OCI-LY7 (cell line): ENCODE results near the gene PSENEN. TPM values are rescaled to one million over a fixed set of nuclear protein-coding genes. Genes with fewer than 3 reads are reported as not detected.

Source experiments
- BruUV-seq: library from RNA; stranded (reverse); fragments of 400-500 nt; replicated peaks from 2 replicates; lab custom pipeline; 2021; lab: Mats Ljungman, UMichigan
- CTCF ChIA-PET: fragments of 300-600 bp; sonication (Branson Sonifier 250); formaldehyde crosslinking; loops from one replicate; lab custom pipeline; 2022; ENCODE audit warnings: antibody characterized with exemption; ENCODE audit not compliant: unreplicated experiment; lab: Charles Lee
- POLR2A ChIA-PET: fragments of 300-600 bp; sonication (Branson Sonifier 250); formaldehyde crosslinking; loops from one replicate; lab custom pipeline; 2022; ENCODE audit warnings: antibody characterized with exemption; lab: Charles Lee
- DNase-seq: peaks from one replicate; pipeline ENCODE4 v3.0.0-alpha.2; 2015; ENCODE audit warnings: low spot score
- H2AFZ ChIP-seq: fragments of 200-600 bp; sonication (generic), shearing (Covaris generic); 2 replicates; pipeline ENCODE4 v1.6.1; 2014; ENCODE audit warnings: mild to moderate bottlenecking, antibody characterized with exemption, low read length, moderate library complexity
- H3K27ac ChIP-seq: fragments of 200-600 bp; sonication (generic); 2 replicates; pipeline ENCODE4 v1.5.1; 2014; ENCODE audit warnings: mixed run types, low read depth, mild to moderate bottlenecking, moderate library complexity, low read length, inconsistent platforms; ENCODE audit not compliant: poor library complexity, severe bottlenecking
- H3K36me3 ChIP-seq: fragments of 200-600 bp; sonication (generic); 2 replicates; pipeline ENCODE4 v1.6.1; 2014; ENCODE audit warnings: mild to moderate bottlenecking, antibody characterized with exemption, low read length, moderate library complexity, mixed read lengths; ENCODE audit not compliant: insufficient read depth
- H3K4me1 ChIP-seq: fragments of 200-600 bp; sonication (generic); 2 replicates; pipeline ENCODE4 v1.5.1; 2014; ENCODE audit warnings: mild to moderate bottlenecking, low read length; ENCODE audit not compliant: insufficient read depth, poor library complexity, severe bottlenecking
- H3K4me2 ChIP-seq: fragments of 200-600 bp; sonication (generic); 2 replicates; pipeline ENCODE4 v1.6.1; 2014; ENCODE audit warnings: mild to moderate bottlenecking, low read length
- H3K4me3 ChIP-seq: fragments of 200-600 bp; sonication (generic); 2 replicates; pipeline ENCODE4 v1.5.1; 2014; ENCODE audit warnings: mild to moderate bottlenecking, low read depth, low read length; ENCODE audit not compliant: poor library complexity, severe bottlenecking
- H3K79me2 ChIP-seq: fragments of 200-600 bp; sonication (generic); 2 replicates; pipeline ENCODE4 v1.6.1; 2016; ENCODE audit warnings: low read depth, mild to moderate bottlenecking, low read length, moderate library complexity, mixed read lengths; ENCODE audit not compliant: insufficient read depth
- H3K9me2 ChIP-seq: fragments of 200-600 bp; sonication (generic); 2 replicates; pipeline ENCODE4 v1.6.1; 2016; ENCODE audit warnings: mild to moderate bottlenecking, low read length, mixed read lengths; ENCODE audit not compliant: insufficient read depth
- H3K9me3 ChIP-seq: fragments of 200-600 bp; sonication (generic); 2 replicates; pipeline ENCODE4 v1.6.1; 2014; ENCODE audit warnings: mild to moderate bottlenecking, mixed run types, low read length, mixed read lengths
- H4K20me1 ChIP-seq: fragments of 200-600 bp; sonication (generic); 2 replicates; pipeline ENCODE4 v1.6.1; 2014; ENCODE audit warnings: mild to moderate bottlenecking, antibody characterized with exemption, low read length, moderate library complexity, mixed read lengths; ENCODE audit not compliant: insufficient read depth
- EZH2phosphoT487 ChIP-seq: fragments of 200-600 bp; sonication (generic); IDR thresholded peaks from 2 replicates; pipeline ENCODE4 v1.6.1; 2018; ENCODE audit warnings: low read depth, borderline replicate concordance, mild to moderate bottlenecking, mixed run types, antibody characterized with exemption, low read length, moderate library complexity, mixed read lengths
- intact Hi-C: fragments of 100-400 bp; cut with micrococcal nuclease; formaldehyde crosslinking; loops from one replicate; pipeline ENCODE4 v1.10.0; 2022; ENCODE audit not compliant: unreplicated experiment
- total RNA-seq, 2 experiments: library from RNA; depleted of rRNA in 1 of 2; stranded (reverse); fragments of >200 nt in 1 of 2; shearing (Covaris generic) in 1 of 2; gene quantifications; 2 replicates each; pipeline ENCODE4 v1.2.3, GENCODE V29; 2014 to 2022
- TF ChIP-seq, protein P1 (sequence below): fragments of 200-600 bp; sonication (generic); conservative IDR thresholded peaks from 2 replicates; pipeline ENCODE4 v1.5.1; 2014; ENCODE audit warnings: mild to moderate bottlenecking, antibody characterized with exemption, low read length, moderate library complexity, mixed read lengths

PSENEN gene
- total RNA-seq, 2 experiments from 2014 or later: 25.7 to 51.0 TPM

DNA sequence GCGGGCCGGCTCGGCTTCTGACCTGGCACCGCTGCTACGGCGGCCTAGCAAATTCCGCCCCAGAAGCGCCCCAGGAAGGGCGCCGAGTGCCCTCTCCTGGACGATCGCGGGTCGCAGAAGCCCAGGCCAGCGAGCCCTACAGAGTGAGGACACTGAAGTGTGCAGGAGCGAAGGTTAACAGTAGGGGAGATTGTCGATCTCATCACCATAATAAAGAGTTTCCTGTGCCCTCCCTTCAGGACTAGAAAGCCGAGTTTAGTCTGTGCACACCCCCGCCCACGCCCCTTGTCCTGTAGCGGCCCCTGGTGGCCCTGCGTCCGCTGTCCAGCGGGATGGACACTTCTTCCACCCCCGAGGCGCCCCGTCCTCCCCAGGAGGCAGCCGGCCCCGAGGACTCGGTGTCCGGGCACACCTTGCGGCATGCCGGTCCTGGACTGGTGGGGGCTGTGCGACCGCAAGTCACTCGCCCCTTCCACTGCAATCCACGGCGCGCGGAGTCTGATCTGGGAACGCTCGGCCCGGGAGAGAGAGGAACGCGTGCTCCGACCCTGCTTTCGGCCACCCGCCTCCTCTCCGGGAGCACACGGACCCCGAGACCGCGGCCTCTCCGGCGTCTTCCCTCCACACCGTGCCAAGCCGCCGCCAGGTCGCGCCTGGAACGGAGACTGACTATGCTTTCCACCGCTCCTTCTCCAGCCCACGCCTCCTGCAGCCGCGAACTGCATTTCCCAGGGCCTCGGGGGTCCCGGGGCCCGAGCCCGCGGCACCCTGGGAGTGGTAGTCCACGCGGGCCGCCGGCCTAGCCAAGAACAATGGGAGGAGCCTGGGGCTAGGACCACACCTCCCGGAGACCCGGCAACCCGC, 28.4 kb upstream of the PSENEN start:
- Histone ChIP-seq H3K4me2 (peak overlapping the region; percentile 75), H3K4me3 (peak overlapping the region; percentile 77), H2AFZ (peak overlapping the region; percentile 27), H3K79me2 (peaks cover 18% of the 10 kb centered on the region), H3K4me1 (peaks cover 52% of the 10 kb centered on the region), H3K9me2 (no peaks in the 10 kb centered on the region), H3K36me3 (peaks cover 24% of the 10 kb centered on the region), H3K9me3 (no peaks in the 10 kb centered on the region), H4K20me1 (peaks cover 6% of the 10 kb centered on the region), H3K27ac (peak overlapping the region; percentile 58)
- intact Hi-C loops: loop anchor here (1.0 to 5.0 kb wide), 6 partner anchors 23 to 214 kb away; partner anchors contain the start of genes HSPB6 and PROSER3
- POLR2A ChIA-PET: no interaction called here
- TF ChIP-seq, protein P1, sequence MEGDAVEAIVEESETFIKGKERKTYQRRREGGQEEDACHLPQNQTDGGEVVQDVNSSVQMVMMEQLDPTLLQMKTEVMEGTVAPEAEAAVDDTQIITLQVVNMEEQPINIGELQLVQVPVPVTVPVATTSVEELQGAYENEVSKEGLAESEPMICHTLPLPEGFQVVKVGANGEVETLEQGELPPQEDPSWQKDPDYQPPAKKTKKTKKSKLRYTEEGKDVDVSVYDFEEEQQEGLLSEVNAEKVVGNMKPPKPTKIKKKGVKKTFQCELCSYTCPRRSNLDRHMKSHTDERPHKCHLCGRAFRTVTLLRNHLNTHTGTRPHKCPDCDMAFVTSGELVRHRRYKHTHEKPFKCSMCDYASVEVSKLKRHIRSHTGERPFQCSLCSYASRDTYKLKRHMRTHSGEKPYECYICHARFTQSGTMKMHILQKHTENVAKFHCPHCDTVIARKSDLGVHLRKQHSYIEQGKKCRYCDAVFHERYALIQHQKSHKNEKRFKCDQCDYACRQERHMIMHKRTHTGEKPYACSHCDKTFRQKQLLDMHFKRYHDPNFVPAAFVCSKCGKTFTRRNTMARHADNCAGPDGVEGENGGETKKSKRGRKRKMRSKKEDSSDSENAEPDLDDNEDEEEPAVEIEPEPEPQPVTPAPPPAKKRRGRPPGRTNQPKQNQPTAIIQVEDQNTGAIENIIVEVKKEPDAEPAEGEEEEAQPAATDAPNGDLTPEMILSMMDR: peak; percentile 83
- no peak for TF ChIP-seq EZH2phosphoT487
- CTCF ChIA-PET: no interaction called here
- no TSS peak for BruUV-seq
- DNase-seq: peak; percentile 99

DNA sequence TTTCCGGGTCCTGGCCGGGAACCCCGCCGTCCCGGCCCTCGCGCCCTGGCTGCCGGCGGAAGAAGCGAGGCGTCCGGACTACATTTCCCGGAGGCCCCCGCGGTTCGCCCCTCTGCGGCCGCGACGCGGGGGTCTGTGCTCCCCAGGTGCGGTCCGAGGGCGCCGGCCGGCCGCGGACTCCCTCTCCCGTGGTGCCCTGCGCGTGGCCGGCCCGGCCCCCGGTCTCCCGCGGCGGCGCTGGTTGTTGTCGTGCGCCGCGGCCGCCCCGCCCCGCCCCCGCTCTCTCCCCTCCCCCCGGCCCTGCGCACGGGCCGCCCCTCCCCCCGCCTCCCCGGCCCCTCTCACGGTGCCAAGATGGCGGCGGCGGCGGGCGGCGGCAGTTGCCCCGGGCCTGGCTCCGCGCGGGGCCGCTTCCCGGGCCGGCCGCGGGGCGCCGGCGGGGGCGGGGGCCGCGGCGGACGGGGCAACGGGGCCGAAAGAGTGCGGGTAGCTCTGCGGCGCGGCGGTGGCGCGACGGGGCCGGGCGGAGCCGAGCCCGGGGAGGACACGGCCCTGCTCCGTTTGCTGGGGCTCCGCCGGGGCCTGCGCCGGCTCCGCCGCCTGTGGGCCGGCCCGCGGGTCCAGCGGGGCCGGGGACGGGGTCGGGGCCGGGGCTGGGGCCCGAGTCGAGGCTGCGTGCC, 27.6 kb upstream of the PSENEN start, which contains the start of gene KMT2B:
Gene KMT2B (plus strand): TSS at position 339 of the 680 bp plus-strand sequence. CDS start 16 bp downstream, at position 355.
- no peak for DNase-seq
- TF ChIP-seq, protein P1: no peak
- TF ChIP-seq EZH2phosphoT487: no peak
- no peaks in the 10 kb centered on the region for H3K9me2 ChIP-seq

More for the DNA sequence above, 27.6 kb upstream of the PSENEN start, which contains the start of gene KMT2B:
- ChIA-PET POLR2A (interaction anchor here (1.1 kb wide), 1 partner anchor 26 kb away, joined by 3 read pairs; no protein-coding TSS in a partner anchor), CTCF (no interaction called here)
- peaks cover 6% of the 10 kb centered on the region for H4K20me1 ChIP-seq
- peak within 1 kb of the TSS; percentile 80 for H3K4me3 ChIP-seq
- peaks cover 45% of the 10 kb centered on the region for H3K4me1 ChIP-seq
- intact Hi-C loops: loop anchor here (1.0 to 5.0 kb wide), 7 partner anchors 19 to 213 kb away; partner anchors contain the start of genes HSPB6 and PROSER3
- peaks cover 18% of the 10 kb centered on the region for H3K79me2 ChIP-seq
- H3K9me3 ChIP-seq: no peaks in the 10 kb centered on the region
- peak within 1 kb of the TSS; percentile 67 for H3K27ac ChIP-seq
- H3K4me2 ChIP-seq: peak within 1 kb of the TSS; percentile 91
- H3K36me3 ChIP-seq: peaks cover 31% of the 10 kb centered on the region
- H2AFZ ChIP-seq: peak within 1 kb of the TSS; percentile 27
- no TSS peak for BruUV-seq
